ENCODE results near the gene MAOB.

The MAOB gene

GRCh38 chrX:43885617-43886016 lies 3.4 kb upstream of the MAOB start:
- Histone ChIP-seq H3K27me3 (ENCODE audit: control insufficient read depth, insufficient read depth, low read length) (no peaks in the 10 kb centered on the region), H3K4me3 (ENCODE audit: low read depth, low read length) (no peak overlapping the region), H3K9ac (no peak overlapping the region), H2AFZ (no peak overlapping the region), H3K4me1 (no peaks in the 10 kb centered on the region), H3K36me3 (ENCODE audit: control insufficient read depth, insufficient read depth, low read length) (no peaks in the 10 kb centered on the region), H3K4me2 (ENCODE audit: low read length) (no peak overlapping the region), H3K27ac (no peak overlapping the region), H3K79me2 (no peaks in the 10 kb centered on the region), H3K9me3 (ENCODE audit: control insufficient read depth, low read length) (no peaks in the 10 kb centered on the region)
- TF ChIP-seq CTCF (IDR thresholded peaks at IDR 0.05) = no peak

GRCh38 chrX:43881410-43882293 lies 598 bp downstream of the MAOB start:
- no peaks in the 10 kb centered on the region for H3K27me3 ChIP-seq (ENCODE audit: control insufficient read depth, insufficient read depth, low read length)
- no peaks in the 10 kb centered on the region for H3K9me3 ChIP-seq (ENCODE audit: control insufficient read depth, low read length)
- H3K4me1 ChIP-seq = no peaks in the 10 kb centered on the region
- no peaks in the 10 kb centered on the region for H3K36me3 ChIP-seq (ENCODE audit: control insufficient read depth, insufficient read depth, low read length)
- no peak overlapping the region for H3K9ac ChIP-seq
- peak overlapping the region; percentile 53 for H2AFZ ChIP-seq
- H3K4me2 ChIP-seq (ENCODE audit: low read length) = no peak overlapping the region
- TF ChIP-seq CTCF (IDR thresholded peaks at IDR 0.05) = no peak
- no peaks in the 10 kb centered on the region for H3K79me2 ChIP-seq
- peak overlapping the region; percentile 11 for H3K4me3 ChIP-seq (ENCODE audit: low read depth, low read length)
- H3K27ac ChIP-seq = no peak overlapping the region

GRCh38 chrX:43880425-43880824 lies 1.8 kb downstream of the MAOB start:
- H3K27ac ChIP-seq = no peak overlapping the region
- H3K9me3 ChIP-seq (ENCODE audit: control insufficient read depth, low read length) = no peaks in the 10 kb centered on the region
- H3K4me2 ChIP-seq (ENCODE audit: low read length) = no peak overlapping the region
- H3K4me3 ChIP-seq (ENCODE audit: low read depth, low read length) = no peak overlapping the region
- H2AFZ ChIP-seq = no peak overlapping the region
- H3K36me3 ChIP-seq (ENCODE audit: control insufficient read depth, insufficient read depth, low read length) = no peaks in the 10 kb centered on the region
- no peak for TF ChIP-seq CTCF (IDR thresholded peaks at IDR 0.05)
- H3K79me2 ChIP-seq = no peaks in the 10 kb centered on the region
- no peaks in the 10 kb centered on the region for H3K27me3 ChIP-seq (ENCODE audit: control insufficient read depth, insufficient read depth, low read length)
- H3K9ac ChIP-seq = no peak overlapping the region
- H3K4me1 ChIP-seq = no peaks in the 10 kb centered on the region

- H3K4me3 ChIP-seq (ENCODE audit: low read depth, low read length) = no peak overlapping the region
- H3K36me3 ChIP-seq (ENCODE audit: control insufficient read depth, insufficient read depth, low read length) = no peaks in the 10 kb centered on the region
- H3K27ac ChIP-seq = no peak overlapping the region
- TF ChIP-seq CTCF (IDR thresholded peaks at IDR 0.05) = no peak
- H3K27me3 ChIP-seq (ENCODE audit: control insufficient read depth, insufficient read depth, low read length) = no peaks in the 10 kb centered on the region
- H3K79me2 ChIP-seq = no peaks in the 10 kb centered on the region
- H3K9me3 ChIP-seq (ENCODE audit: control insufficient read depth, low read length) = no peaks in the 10 kb centered on the region
- H3K4me2 ChIP-seq (ENCODE audit: low read length) = no peak overlapping the region
- H3K4me1 ChIP-seq = no peaks in the 10 kb centered on the region
- no peak overlapping the region for H3K9ac ChIP-seq
- H2AFZ ChIP-seq = no peak overlapping the region
Measured at GRCh38 chrX:43878906-43879526, 3.2 kb downstream of the MAOB start.
